AG20443 (cell line): Measurements from ENCODE around the gene PGA4.

Experiments used
- DNase-seq: peaks from one replicate; pipeline ENCODE4 v3.0.0; 2012; ENCODE audit warnings: low spot score, mixed read lengths

PGA4 gene

GRCh38 chr11:61279934-61280659 is 58.0 kb downstream of the PGA4 start:
- no peak for DNase-seq

DNA sequence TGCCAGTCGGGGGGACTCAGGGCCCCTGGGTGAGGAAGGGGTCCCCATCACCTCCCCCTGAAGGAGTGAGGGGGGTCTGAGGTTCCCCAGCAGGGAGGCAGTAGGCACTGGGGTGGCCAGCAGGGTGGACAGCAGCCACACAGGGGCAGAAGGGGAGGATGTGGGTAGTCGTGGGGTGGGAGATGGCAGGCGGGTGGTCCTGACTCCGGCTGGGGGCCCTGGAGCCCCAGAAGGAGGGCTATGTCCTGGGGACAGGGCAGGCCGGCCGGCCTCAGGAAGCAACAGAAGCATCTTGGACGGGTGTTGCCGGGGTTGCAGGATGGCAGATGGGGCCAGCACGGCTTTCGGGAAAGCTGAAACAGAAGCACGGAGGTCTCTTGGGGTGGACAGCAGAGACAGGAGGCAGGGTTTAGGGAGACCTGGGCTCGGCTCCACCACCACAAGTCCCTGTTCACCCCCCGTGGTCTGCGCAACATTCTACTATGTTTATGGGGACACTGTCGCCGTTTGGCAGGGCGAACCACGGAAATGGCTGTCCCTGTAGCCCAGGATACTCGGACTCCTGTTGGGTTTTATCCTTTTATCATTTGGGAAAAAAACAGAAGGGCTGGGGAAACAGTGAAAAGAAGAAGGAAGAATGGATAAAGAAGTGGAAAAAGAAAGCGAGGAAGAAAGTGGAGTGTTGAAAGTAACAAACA is 58.9 kb downstream of the PGA4 start:
- no peak for DNase-seq
